GM21515 (cell line): Measurements from ENCODE around the gene TSFM.
A peak's percentile ranks its signal among the peaks of the same experiment; 100 is the strongest.

Experiments used
- ATAC-seq: cut with Tn5 transposase; IDR thresholded peaks from one replicate; pipeline ENCODE4 v1.9.1; 2021; ENCODE audit not compliant: unreplicated experiment

TSFM gene

DNA sequence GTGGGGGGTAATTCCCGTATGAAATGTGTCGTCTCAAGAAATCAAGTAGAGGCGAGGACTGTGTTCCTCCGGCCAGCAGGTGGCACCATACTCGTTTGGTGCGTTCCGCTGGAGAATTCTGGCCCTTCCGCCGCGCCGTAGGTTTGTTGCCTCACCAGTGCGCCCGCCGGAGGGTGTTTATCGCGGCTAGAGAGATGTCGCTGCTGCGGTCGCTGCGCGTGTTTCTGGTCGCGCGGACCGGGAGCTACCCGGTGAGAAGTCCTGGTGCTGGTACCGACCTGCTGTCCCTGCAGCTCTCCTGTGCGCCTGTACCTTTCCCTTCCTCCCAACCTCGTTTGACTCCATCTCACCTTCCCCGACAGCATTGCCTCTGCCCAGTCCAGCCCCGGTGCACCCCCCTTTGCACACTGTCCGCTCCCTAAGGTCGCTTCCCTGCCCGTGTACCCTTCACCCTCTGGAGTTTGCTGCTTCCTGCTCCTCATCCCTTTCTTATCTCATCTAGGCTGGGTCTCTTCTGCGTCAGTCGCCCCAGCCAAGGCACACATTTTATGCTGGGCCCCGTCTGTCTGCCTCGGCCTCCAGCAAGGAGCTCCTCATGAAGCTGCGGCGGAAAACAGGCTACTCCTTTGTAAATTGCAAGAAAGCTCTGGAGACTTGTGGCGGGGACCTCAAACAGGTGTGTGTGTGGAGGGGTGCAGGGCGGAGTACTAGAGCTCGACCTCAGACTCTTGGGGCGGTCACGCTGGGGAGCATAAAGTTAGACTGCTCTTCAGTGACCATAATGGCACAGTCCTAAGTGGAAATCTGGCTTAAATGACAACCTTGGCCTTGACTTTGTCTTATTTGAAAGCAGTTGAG lies at the start of gene TSFM:
Gene TSFM, plus strand, starts transcription at position 180 of the 858 bp plus-strand sequence. Its CDS starts 15 bp downstream, at position 195.
- peak; percentile 81 for ATAC-seq

DNA sequence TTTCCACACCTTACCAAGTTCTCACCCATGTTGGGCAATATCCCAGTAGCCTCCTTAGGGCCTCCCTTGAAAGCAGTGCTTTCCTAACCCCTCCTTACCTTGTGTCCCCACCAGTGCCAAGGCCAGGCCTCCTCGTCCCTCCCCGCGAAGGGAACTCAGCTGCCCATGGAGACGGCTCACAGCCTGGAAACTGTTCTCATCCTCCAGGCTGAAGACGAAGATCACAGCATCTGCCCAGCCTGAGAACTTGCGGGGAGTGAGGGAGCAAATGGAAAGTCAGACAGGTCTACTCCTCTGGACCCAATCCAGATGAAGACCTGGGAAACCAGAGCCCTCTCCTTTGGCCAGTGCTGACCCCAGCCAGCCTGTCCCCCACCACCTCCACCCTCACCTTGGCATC lies 48.7 kb upstream of the TSFM start:
- ATAC-seq, result no peak

DNA sequence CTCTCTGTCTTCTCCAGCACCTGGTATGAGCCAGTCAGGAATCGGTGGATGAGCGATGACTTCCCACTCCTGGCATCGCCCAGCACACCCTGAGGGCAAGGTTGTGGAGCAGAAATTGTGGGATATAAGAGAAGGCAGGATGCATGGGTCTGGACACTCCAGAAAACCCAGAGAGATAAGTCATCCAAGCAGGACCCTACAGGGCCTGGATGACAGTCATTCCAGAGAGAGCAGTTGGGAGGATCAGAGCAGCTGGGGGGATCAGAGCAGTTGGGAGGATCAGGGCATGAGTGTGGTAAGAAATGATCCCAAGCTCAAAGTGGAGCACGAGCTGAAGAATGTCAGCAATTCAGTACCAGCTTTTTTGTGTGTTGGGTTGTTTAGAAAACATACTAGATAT lies 48.0 kb upstream of the TSFM start:
- ATAC-seq, result no peak

DNA sequence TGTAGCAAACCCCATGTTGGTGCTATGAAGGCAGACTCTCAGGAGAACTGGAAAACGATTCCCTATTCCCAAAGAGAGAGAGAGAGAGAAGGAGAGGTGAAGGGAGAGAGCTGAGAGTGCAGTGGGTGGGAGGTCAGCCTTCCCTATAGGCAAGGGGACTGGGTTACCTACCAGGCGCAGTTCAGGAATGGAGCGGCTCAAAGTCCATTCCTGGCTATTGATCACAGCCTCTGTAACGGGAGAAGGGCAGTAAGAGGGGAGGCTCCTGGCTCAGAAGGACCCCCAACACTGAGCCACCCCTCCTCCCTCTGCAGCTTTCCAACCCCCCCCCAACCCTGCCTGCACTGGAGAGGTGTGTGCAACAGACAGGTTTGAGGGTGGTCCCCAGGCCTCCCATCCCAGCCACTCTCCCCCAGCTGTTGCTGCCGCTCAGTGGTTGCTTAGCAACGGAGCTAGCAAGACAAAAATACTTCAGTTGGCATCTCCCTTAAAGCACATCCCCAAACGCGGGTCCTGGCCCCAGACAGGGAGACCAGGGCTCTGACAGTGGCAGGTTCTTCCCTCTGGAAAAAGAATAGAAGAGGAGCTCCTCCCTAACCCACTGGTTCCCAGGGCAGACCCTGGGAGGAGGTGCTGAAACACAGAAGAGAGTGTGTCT lies 47.3 kb upstream of the TSFM start:
- no peak for ATAC-seq

DNA sequence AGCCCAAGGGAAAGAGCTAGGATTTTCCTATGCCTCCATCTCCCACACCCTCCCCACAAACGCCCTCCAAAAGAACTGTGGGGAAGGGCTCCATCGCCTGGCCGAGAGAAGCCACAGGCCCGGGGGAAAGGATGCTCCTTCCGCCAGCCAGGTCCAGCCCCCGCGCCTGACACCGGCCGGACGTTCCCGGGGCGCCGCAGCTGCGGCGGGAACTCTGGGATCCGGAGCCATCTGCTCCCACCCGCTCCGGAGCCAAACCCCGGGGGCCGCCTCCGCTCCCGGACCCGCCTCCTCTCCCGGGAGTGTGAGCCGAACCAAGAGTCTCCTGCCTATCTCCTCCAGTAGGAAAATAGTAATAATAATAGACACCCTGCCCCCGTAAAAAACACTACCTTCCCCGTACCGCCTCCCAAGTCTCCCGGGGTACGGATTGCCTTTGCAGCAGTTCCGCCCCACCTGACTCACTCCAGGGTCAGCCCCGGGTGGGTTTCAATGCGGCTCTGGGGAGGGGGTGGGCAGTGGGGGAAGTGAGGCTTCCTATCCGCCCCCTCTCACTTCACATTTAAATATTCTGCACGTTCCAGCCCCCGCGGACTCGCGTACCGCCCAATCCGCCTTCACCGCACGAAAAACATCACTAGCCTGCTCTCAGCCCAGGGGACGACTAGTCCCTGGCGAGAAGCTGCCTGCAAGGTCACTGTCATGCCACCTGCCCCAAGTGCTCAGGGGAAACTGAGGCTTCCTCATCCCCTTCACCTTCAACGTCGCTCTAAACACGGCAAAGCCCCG lies 46.4 kb upstream of the TSFM start:
- ATAC-seq, result no peak

DNA sequence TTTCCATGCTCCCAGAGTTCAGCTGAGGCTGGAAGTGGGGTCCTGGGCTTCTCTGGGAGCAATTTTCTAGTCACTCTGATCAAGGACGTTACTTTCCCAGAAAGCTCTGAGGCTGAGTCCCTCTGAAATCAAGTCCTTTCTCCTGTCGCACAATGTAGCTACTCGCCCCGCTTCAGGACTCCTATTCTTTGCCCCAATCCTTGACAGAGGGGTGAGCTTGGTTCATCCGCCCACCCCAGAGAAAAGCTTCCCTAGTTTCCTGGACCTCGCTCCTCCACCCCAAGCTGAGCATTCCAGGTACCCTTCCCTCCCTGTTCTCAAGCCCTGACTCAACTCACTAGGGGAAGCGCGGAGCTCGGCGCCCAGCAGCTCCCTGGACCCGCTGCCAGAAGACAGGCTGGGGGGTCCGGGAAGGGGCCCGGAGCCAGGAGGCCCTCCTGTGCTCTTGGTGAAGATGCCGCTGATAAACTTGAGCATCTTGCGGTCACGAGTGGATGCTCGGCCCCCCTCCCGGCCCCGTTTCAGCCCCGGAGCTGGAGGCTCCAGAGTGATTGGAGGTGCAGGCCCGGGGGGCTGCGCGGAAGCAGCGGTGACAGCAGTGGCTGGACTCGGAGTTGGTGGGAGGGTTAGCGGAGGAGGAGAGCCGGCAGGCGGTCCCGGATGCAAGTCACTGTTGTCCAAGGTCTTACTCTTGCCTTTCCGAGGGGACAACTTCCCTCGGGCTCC lies 45.7 kb upstream of the TSFM start:
- no peak for ATAC-seq

DNA sequence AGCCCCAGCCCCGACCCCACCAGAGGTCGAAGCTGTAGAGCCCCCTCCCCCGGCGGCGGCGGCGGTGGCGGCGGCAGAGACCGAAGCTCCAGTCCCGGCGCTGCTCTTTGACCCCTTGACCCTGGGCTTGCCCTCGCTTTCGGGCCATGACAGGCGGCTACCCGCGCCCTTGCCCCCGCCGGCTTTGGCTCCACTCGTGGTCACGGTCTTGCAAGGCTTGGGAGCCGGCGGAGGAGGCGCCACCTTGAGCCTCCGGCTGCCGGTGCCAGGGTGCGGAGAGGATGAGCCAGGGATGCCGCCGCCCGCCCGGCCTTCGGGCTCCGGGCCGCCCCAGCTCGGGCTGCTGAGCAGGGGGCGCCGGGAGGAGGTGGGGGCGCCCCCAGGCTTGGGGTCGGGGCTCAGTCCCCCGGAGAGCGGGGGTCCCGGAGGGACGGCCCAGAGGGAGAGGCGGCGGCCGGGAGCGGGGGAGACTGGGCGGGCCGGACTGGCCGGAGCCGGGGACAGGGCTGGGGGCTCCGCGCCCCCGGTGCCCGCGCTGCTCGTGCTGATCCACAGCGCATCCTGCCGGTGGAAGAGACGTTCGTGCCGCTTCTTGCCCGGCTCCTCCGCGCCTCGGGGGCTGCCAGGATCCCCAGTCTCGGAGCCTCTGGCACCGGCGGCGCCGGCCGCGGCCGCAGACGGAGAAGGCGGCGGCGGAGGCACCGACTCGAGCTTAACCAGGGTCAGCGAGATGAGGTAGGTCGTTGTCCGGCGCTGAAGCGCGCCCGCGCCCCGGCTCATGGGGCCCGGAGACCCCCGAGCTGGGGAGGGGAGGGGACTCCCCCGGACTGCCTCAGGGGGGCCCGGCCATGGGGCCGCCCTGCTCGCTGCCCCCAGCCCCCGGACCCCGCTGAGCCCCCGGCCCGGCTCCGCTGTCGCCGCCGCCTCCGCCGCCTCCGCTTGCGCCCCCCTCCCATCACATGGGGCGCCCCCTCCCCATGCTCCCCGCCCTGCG lies 44.8 kb upstream of the TSFM start:
- no peak for ATAC-seq

DNA sequence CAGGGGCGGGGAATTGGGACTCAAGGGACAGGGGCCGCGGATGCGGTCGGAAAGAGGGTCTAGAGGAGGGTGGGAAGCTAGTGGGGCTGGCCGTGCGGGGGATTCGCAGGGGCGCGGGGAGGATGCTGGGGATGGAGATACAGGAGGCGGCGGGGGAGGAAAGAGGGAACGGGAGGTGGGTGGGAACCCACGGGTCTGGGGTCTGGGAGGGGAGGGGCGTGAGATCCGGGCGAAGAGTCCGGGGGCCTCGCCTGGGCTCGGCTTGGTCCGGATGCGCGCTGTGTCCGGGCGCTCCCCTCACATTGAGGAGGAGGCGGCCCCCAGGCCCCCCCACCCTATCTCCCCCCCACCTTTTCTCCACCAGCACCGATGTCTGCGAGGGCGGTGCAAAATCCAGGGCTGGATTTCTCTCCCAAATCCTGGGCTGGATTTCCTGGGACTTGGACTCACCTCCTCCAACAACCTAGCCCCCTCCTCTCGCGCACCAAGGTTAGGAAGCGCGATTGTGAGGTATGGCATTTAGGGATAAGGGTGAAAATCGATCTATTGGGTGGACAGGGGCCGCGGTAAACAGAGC lies 43.8 kb upstream of the TSFM start, which contains the start of gene AGAP2:
Gene AGAP2, minus strand, starts transcription at position 82 of the 577 bp plus-strand sequence. CDS start 496 bp downstream, outside the sequence.
- ATAC-seq, result no peak

DNA sequence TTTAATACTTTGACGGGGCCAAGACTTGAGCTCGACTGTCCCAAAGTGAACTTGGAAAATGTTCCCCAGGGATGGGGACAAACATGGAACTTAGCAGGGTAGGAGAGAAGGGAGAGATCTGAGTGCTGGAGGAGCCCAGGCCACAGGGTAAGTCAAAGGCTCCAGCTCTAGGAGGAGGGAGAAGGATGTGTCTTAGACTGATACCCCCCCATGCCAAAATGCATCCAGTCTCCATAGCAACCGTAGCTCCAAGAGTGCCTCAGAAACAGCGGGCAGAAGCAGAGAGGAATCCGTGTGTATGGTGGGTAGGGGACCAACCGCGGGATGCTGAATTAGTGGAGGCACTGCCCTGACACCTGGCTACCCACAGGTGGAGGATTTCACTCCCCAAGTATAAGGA lies 43.2 kb upstream of the TSFM start:
- no peak for ATAC-seq

DNA sequence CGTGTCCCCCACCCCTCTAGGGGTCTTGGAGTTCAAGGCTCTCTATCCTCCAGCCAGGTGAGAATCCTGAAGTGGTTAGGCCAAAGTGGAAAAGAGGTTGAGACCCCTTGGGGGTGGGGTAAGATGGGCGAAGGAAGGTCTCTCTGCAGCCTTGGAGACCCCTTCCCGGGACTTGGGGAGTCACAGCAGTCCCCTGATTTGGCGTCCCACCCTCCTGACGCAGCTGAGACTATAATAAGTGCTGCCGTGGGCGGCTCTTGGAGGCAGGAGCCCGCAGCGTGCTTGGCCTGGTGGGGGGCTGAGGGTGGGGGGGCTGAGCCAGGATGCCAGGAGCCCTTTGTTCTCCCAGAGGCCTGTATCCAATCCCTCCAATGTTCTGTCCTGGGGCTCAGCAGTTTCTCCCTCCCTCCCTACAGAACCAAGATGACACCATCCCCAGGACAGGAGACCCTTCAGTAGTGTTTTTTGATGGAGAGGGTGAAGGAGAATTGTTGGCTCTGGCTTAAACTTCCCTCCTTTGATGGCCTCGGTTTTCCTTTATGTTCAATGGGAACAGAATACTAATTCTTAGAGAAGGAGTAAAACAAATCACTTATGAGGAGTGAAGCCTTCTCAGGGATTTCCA lies 42.6 kb upstream of the TSFM start:
- no peak for ATAC-seq

DNA sequence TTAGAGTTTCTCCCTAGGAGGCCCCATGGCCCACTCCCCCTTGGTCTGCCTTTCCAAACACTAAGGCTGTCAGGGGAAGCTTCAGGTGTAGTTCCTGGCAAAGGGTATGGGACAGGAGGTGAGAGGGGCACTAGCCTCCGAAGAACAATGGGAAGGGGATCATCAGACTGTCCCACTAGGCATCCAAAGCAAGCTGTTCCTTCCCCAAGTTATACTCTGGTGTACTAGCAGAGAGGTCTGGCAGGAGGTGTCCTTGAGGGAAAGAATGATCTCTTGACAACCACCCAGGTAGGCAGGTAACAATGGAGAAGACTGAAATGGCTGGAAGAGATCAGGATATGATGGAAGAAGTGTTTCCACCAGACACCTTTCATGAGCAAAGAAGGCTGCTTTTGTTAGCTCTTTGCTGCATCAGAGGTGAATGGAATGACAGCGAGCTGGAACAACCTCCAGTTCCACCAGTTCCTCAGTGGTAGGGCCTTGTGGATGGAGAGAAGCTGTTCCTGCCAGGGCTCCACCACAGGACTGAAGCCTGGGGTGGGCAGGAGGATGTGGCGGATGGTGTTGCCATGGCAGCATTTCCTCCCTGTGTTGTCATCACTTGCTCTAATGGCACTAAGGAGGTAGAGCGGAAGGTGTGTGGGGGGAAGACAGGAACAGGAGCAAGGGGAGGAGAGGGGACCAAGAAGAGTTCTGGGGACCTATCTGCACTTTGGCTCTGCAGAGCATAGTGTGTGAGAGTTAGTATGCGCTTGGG lies 41.8 kb upstream of the TSFM start:
- ATAC-seq, result peak; percentile 52

DNA sequence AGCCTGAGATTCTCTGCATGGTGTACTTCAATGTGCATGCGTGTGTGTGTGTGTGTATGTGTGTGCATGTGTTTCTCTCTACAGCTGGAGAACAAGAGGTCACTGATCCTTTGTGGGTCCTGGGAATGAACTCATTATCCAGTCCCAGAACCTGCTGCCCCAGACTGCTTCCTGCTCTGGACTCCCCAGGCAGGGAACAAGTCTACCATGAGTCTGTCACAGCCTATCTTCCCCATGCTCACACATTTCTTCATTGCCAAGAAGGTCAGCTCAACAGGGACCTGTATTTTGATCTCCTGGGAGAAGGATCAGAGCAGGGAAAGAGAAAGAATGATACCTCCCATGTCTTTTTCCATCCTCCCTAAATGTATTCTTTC lies 41.2 kb upstream of the TSFM start:
- no peak for ATAC-seq

DNA sequence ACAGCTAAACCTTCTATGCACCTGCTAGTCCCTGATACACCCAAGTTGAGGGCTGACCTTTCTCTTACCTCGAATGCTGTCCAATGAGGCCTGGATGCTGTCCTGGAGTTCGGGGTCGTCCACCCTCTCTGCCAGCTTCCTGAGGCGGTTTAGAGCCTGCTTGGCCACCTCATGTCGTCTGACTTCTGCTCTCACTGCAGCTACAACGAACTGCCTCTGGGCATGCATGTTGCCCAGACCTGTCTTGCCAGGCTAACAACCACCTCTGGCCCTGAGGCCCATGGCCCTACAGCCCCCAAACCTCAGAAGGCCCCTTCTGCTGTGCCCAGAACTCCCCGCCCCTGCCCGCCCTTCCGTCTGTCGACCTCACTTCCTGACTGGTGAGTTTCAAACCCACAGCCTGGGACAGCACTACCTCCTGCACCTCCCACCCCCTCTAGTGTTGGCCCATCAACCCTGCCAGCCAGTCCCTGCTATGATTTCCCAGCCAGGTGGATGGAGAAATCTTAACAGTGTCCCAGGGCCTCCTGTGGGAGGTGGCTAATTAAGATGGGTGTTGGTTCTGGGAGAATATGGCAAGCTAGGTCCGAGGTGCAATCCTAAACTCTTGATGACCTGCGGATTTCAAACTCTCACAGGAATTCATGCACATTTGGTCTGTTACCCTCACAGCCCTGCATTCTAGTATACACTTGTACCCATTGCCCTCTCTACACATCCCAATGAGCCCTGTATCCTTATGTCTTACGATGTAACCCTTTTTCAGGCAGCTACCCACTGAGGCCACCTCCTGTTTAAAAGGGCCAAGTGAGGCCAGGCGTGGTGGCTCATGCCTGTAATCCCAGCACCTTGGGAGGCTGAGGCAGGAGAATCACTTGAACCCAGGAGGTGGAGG lies 40.5 kb upstream of the TSFM start:
- ATAC-seq, result peak; percentile 58

DNA sequence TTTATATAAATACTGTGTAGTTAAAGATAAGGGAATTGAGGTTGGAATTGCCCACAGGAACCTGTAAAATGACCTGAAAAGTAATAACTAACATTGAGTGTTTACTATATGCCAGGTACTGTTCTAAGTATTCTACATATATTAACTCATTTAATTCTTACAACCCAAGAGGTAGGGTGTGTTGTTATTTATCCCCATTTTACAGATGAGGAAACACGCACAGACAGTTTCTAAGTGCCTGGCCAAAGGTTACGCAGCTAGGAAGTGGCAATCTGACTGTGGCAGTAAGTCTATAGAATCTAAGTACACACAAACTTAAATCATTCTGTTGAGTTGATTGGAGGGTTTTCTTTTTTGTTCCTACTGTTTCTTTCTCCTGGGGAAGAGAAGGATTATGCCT lies 38.8 kb upstream of the TSFM start:
- ATAC-seq, result no peak

DNA sequence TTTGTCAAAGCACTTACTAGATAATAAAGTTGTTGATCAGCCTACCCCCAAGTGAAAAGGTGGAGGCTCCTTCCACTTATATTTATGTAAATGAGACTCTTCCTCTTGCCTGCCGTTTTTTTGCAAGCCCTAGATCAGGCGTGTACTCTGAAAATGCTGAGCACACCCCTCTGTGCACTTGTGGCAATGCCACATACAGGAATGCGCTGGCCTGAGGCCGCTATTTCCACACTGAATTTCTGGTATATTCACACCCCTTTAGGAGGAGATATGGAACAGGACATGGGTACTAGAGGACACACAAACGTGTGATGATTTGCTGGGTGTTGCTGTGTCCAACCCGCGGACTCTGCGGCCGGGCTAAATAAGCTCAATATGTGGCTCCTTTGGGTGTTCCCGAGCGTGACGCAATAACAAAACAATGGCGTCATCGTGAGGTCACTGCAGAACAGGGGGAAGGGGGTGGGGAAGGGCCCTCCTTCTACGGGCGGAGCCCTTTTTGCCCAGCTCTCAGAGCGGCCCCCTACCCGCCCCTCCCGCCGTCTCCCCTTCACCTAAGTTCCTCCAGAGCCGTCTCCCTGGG lies 38.3 kb upstream of the TSFM start:
- ATAC-seq, result peak; percentile 31

DNA sequence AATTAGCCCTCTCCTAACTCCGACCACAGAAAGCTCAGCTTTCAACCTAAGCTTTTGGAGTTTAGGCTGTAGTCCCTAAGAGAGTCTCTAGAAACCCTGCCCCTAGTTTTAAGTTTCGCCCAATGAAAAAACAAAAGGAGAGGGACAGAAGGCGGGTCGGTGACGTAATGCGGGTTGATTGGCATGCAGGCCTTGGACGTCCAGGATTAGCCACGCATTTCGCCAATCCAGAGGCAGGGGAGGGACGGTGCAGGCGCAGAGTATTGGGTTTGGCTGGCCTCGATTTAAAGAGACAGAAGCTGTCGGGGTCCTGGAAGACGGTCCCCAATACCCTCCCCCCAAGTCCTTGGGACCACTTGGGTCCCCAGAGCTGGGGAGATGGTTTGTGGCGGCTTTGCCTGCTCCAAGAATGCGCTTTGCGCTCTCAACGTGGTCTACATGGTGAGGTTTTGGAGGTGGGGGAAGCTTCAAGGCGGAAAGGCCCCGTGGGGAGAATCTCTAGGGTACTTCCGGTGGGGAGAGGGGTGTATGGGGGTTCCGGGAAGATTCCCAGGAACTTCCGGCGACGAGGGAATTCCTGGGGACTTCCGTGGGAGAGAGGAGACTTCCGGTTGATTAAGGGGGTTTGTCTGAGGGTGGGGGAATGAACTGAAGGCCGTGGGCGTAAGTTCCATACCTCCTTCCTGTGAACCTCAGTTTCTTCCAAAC lies 37.7 kb upstream of the TSFM start, which contains the start of gene TSPAN31:
Gene TSPAN31, plus strand, starts transcription at position 263 of the 708 bp plus-strand sequence. Its CDS starts 116 bp downstream, at position 379.
- peak; percentile 74 for ATAC-seq
